Stimulated activated CD8-positive, alpha-beta memory T cell treated with anti-CD3 and anti-CD28 coated beads, Interleukin-4, amount 100 ng/mL, for 48 hours (primary cell): Measurements from ENCODE around the gene ATRIP.

Experiments
- DNase-seq: peaks from one replicate; pipeline ENCODE4 v3.0.0-alpha.2; 2020

ATRIP gene

DNA sequence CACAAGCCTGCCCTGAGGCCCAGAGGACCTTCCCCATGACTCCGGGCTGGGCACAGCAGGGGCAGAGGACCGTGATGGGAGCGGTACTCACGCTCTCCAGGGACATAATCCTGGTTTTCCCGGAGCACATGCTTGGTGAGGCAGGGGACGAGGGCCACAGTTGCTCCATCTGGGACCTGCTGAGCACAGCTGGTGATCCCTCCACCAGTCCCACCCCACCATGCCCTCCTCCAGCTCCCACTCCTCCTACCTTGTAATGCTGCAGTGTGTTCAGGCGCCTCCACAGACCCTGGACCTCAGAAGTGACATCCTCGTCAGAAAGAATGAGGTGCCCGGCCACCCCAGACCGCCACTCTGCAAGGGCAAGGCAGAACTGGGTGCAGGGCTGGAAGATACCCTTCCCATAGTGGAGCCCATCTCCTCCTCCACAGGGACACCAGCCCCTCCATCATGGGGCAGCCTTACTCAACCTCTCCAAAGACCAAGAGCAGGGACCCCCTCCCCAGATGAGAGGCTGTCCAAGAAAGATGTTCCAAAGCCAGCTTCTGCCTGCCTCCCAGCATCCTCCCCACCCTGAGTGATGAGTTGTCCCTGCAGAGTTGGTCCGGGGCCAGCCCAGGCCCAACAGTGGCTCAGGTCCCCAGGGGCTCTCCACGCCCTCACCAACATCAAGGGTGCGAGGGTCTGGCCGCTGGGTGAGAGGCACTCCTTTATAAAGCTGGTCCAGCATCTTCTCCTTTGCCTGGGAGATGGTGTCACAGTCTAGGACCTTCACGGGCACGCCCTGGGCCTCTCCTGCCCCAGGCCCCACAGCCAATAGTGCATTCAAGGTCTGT, 36.1 kb upstream of the ATRIP start:
- no peak for DNase-seq

DNA sequence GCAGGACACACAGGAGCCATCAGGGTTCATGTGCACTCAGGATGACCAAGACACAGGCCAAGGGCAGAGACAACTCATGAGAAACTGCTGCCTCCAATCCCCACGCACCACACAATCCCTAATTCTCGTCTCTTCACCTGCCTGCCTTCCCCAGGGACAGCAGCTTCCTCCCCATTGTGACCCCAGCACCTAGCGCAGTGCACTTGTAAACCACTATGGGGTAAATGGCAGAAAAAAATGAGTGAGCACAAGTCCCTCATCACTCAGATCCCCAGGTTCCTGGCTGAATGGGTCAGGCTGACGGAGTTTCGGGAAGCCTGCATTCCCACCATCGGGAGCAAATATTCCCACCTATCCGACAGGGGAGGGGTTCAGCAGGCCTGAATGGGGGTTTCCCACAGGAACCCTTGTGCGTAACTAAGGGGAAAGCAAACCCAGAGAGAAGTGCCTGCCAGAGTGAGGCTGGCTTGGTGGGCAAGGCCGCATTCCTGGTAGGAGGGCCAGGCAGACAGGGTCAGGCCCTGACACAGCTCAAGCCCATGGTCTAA, 35.4 kb upstream of the ATRIP start:
- no peak for DNase-seq

DNA sequence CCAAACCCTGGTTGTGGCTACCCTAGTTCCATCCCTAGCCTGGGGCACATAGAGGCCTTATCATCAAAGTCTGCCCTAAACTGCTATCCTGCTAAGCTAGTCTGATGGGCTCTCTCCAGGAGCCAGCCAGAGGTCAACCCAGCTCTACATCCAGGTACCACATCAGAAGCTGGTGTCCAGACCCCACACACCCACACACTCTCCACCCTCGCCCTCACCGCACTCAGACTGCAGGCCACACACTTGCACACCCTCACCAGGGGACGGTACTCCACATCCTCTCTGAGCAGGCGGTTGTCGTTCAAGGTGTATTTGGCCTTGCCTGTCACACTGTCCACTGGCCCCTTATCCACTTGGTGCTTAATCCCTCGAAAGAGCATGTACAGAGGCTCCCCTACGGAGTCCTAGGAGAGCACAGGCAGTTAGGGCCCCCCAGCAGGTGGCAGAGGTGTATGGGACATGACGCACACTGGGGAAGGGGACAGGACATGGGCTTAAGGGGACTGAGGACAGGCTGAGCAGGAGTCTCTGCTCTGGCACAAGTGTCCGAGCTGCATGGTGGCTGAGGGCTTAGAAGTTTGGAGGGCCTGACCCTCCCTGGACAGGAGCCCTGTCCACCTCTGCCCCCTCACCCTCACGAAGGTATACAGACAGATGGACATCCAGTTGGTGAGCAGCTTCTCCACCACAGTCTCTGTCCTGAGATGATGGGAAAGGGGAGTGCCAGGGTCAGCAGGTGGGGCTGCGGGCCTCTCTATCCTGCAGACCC, 34.7 kb upstream of the ATRIP start:
- no peak for DNase-seq

- DNase-seq, result no peak
These were observed 34.0 kb upstream of the ATRIP start for GRCh38 chr3:48412375-48413001.

- no peak for DNase-seq
These were observed 33.5 kb upstream of the ATRIP start for GRCh38 chr3:48413086-48413485.

GRCh38 chr3:48413611-48414010, 32.9 kb upstream of the ATRIP start:
- no peak for DNase-seq

DNA sequence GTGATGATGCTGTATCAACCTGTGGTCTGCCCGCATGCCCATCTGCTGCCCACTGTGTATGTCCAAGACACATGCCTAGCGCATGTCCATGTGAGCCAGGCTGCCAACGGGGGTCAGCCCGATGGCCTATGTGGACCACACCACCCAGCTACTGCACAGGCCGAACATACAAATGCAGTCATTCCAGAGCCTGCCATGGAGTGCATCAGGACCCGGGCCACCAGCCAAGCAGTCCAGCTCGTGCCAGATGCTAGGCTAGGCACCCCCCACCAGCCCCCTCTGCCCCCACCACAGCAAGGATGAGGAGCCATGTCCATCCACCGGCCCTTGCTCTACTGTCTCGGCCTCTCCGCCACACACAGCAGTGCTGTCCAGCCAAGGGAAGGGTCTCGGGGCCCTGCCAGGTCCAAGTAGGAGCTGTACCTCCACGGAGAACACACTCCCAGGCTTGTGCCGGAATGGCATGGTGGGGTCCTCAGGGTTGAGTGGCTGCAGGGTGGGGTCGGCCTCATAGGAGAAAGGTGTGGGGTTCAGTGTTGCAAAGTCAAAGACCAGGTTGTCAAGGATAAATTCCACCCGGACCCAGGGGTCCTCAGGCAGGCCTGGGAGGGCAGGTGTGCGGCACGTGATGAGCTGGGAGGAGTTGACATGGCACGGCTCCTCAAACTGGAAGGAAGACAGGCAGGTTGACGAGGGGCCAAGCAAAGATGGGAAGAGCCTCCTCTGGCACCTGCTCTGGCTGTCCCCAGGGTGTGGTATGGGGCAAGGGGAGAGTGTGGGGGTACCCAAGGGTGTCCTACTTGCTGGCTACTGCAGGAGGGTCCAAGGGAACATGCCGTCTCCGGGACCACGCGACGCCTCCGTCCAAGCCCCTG, 31.9 kb upstream of the ATRIP start:
- no peak for DNase-seq

- no peak for DNase-seq
These were observed 31.1 kb upstream of the ATRIP start for GRCh38 chr3:48415251-48415953.

- no peak for DNase-seq
These were observed 30.4 kb upstream of the ATRIP start for GRCh38 chr3:48416091-48416505.

DNA sequence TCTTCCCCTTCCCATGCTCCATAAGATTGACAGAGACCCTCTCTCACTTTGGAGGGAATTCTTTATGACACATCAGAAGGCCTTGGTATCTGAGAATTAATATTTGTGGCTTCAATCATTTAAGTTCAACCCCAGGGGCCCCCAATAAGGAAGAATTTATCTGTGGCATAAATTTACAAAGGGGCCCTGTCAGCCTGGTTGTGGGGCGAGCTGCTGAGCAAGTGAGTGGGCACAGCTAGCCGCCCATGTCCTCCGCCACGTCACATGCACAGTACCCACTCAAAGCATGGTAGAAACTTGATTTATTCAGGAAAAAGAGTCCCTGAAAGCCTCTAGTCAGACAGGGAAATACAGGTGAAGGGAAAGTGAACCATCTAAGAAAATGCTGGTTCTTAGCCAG, 30.0 kb upstream of the ATRIP start:
- no peak for DNase-seq

DNA sequence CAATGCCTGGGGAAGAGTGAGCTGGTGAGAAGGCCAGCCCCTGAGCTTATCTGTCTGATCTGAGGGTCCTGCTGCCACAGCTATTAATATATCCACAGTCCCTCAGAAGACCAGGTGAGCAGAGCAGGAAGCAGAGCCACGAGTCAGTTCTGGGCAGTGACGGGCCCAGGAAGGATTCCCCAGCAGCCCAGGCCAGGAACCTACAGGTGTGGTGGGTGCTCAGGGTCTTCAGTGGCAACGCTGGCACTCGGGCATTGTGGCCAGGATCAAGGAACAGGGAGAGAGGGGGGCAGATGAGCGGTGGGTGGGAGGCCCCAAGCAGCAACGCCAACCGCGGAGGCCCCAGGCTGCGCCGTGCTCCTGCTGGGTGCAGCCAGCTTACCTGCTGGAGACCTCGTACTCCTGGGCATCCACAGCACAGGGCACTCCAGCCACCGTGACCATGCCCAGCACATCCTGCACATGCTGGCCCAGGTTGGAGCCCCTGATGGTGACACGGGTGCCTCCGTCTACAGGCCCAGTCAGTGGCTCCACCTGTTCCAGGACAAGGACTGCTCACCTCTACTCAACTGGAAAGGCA, 28.9 kb upstream of the ATRIP start:
- no peak for DNase-seq

GRCh38 chr3:48418140-48418539, 28.4 kb upstream of the ATRIP start:
- DNase-seq, result no peak

GRCh38 chr3:48418651-48419050, 27.9 kb upstream of the ATRIP start:
- no peak for DNase-seq

GRCh38 chr3:48419149-48419548, 27.4 kb upstream of the ATRIP start:
- no peak for DNase-seq

DNA sequence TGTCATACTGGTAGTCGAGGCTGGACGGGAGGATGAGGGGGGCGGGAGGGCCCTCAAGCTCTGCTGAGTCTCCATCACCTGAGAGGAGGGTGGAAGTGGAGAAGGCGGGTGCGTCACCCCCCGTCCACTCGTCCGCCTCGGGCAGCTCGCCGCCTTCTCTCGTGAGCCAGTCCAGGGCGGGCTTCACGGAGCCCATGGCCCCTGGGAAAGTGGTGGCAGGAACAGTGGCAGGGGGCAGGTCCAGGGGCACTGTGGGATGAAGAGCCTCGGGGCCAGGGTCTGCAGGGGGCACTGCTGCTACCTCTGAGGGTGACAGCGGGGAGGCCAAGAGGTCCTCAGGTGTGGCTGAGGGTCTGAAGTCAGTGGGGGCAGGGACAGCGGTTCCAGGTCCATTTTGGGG, 26.9 kb upstream of the ATRIP start:
- no peak for DNase-seq

- no peak for DNase-seq
These were observed 26.0 kb upstream of the ATRIP start for GRCh38 chr3:48420561-48420960.

DNA sequence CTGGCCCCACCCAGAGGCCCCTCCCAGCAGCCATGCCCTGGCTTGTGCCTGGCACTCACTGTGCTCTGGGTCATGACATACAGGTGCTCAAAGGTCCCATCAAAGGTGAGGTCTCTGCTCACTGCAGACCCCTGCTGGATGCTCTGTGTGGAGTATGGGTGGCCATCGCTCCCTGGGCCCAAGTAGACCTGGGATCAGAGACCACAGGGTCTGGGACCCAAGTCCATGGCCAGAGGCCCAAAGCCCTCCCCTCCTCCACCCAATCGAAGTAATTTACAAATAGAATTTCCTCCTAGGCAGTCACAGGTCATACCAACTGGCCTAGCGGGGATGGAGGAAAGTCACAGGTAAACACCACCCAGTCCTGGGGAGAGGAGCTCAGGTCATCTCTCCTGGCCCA, 24.3 kb upstream of the ATRIP start:
- DNase-seq, result no peak

DNA sequence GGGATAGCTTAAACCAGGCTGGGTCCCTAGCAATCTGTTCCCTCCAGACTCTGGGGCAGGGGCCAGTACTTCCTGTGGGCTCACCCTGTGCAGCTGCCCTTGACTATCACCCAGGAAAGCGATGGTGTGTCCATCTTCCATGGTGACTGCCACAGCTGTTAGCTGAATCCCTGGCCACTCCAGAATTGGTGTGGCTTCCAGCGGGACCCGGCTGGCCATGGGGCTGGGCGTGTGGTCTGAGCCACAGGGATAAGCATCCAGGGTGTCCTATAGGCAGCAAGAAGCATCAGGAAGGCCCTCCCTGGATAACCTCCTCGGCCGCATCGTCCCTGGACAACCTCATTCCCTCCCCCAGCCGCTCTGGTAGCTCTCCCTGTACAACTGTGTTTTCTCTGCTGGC, 23.9 kb upstream of the ATRIP start:
- no peak for DNase-seq

GRCh38 chr3:48423241-48423882, 23.2 kb upstream of the ATRIP start:
- no peak for DNase-seq

GRCh38 chr3:48423883-48424695, 22.4 kb upstream of the ATRIP start:
- DNase-seq, result no peak
